DMS153 treated with DMSO at 0.1 percent for 48 hours (cell line): ENCODE measurements around the gene PRKG1.
"Not testable (repeated sequence)": the region's sequence is repeated elsewhere in the genome, so short reads cannot be mapped to it uniquely, and the experiment has no call there.

Source experiments
- DNase-seq: peaks from one replicate; lab custom pipeline; 2025; ENCODE audit not compliant: unreplicated experiment; lab: John Stamatoyannopoulos, UW

The PRKG1 gene

DNA sequence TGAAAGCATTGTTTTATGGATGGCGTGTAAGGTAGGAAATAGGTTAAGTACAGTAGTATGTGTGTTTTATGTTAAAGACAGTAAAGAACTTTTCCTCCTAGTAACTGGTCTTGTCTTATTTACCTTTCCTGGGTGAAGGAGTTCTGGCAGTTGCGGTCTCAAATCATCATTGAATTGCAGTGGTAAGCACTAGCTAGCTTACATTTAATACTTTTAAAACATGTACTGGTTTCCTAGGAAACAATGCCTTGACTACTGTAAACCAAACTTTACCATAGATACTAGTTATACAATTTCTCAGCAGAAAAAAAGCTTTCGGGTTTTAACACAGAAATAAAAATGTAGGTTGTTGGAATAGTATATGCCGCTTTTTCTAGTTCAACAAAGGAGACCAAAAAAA is 37.7 kb downstream of the PRKG1 start:
- no peak for DNase-seq

DNA sequence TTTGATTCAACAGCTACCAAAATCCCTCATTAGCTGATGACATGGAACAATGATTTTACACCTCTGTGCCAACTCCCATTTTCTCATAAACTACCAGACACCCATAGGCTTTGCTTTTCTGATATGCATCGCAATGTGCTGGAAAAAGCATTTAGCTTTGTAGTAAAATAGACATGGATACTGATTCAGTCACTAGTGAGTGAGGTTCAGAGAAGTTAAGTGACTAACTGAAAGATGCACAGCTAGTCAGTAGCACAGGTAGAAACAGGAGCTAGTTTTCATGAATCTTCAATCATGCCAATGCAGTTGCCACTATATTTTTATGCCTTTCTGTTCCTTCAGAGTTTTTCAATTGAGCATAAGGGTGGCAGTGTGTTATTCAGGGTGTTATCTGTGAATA is 38.7 kb downstream of the PRKG1 start:
- DNase-seq, result no peak

DNA sequence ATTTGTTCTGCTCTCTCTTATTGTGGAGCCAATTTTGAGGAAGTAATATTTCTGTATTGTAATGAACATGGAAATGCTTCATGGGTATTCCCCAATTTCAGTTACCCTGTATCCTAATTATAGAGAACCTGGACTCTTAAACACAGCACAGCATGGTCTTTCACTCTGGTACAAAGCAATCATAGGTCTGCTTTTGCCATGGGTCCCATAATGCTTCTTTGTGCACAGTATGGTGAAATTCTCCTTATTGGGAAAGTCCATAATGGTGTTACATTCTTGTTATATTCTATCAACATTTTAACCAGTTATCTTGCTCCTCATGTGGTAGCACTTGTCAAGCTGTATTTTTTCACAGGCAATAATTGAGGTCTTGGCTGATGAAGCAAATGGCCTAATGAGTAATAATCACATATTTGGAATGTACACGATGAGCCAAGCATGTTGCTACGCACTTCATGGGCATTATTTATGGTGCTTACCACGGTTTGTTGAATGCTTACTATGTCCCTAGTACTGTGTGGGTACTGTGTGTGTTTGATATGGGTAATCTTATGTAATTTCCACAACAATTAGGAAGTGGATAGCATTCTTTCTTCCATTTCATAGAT is 42.9 kb downstream of the PRKG1 start:
- no peak for DNase-seq

DNA sequence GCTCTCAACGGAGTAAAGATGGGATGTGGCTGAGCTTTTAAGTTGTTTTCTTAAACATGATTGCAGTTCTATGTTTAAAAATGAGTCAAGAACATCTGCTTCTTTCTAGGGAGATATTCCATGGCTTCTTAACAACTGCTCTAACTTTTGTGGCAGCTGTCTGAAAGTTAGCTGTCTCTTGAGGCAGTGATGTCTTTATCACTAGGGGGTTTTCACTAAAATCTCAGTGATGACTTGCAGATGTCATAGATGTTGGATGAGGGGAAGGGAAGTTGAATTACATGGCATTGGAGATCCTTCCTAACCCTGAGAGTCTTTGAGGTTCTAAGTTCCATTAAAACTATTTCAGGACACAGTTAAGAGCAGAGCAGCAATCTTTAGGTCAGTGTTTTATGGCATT is 43.5 kb downstream of the PRKG1 start:
- DNase-seq, result no peak

DNA sequence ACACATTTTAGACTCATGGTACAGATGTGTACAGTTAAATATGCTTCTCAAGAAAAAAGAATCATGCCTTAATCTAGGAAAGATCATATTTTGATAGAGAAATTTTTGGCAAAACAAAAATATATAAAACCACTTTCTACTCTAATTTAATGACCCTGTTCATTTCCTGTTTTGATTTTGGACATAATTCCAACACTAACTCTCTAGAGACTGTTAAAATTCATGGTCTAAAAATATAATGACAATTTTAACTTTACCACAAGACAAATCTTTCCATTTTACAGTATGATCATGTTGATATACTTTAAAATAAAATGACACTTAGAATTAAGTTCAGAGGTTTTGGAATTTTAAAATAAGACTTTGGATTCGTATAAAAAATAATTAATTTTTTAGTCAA is 45.2 kb downstream of the PRKG1 start:
- no peak for DNase-seq

DNA sequence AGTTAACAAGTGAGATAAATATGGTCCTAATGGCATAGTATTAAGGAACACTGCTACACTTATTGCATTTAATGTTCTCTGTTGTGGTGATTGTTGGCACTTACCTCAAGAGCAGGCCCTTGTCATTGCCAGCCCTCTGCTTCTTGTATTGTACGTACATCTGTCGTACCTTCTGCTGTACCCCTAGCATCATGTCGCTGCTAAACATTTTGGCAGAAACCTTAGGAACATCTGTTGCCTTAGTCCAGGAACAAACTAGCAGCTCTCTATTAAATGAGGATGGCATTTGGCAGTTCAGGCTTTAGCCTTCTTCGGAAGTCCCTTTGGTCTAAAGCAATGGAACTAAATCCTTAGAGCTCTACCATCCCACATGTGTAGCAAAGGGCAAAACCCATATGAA is 47.6 kb downstream of the PRKG1 start:
- no peak for DNase-seq

DNA sequence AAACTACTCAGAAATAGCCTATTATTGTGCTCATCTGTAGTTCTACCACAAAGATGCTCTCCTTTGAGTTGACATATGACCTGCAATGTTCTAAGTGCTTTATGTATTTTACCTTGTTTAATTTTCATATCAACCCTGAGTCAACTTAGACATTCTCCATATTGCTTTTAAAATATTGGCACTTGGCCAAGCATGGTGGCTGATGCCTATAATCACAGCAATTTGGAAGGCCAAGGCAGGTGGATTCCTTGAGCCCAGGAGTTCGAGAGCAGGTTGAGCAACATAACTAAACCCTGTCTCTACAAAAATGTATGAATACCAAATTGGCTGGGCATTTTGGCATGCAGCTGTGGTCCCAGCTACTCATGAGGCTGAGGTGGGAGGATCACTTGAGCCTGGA is 50.6 kb downstream of the PRKG1 start:
- DNase-seq, result no peak

DNA sequence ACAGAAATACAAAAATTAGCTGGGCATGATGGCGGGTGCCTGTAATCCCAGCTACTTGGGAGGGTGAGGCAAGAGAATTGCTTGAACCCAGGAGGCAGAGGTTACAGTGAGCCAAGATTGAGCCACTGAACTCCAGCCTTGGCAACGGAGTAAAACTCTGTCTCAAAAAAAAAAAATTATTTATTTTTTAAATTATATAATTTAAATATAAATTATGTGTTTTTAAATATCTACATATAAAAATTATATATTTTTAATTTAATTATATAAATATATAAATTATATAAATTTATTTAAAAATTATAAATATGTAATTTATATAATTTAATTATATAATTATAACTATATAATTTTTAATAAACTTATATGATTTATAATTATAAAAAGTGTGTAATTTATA is 51.2 kb downstream of the PRKG1 start:
- no peak for DNase-seq

DNA sequence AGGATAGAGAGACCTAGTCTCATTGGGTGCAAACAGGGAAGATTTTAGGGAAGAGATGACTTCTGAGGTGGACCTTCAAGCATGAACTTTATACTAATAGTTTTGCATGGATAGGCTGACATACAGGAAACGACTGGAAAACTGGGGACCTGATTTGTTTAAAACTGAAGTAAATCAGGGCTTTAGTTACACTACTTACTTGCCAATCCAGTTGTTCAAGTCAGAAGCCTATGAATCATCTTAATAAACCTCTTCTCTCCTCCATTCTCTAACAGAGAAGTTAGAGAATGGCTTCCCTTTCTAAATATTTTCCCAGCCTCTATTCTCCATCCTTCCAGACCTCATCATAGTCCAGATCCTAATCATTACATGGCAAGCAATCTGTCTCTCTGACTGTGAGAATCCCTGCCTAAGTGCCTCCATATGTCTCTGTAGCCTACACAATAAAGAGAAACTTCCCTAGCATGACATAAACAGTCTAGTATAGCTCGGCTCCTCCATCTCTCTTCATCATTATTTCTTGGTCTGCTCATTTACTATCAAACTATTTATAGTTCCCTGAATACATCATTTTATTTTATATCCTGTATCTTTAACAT is 55.8 kb downstream of the PRKG1 start:
- DNase-seq, result no peak

DNA sequence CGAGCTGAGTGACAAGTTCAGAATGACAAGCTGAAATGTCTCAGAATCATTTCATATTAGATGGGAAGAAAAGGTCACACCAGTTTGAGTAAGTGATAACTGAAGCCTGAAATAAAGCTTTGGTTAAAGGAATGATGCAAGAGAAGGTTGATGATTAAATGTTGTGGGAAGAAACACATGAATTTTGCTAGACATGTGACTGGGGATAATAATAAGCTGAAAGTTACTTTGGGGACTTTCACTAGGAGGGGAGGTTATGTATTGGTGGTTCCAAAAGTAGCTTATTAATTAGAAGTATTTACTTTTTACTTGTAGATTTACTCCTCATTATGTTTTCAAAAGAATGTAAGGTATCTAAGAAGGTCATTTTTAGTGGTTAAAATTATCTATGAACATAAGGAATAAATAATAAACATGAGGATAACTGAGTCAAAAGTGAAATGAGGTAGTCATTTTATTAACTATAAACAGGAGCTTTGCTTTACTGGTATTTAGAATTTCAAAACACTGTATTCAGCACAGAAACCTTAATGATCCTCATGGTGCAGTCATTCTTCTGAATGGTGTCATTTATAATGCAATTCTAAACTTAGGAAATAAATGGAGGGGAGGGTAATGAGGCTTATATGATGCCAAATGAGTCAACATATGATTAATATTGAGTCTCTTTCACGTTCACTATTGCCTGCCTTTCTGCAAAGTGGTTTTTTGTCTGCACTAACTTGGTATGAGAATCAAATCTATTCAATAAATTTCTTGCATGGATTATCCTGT is 63.7 kb downstream of the PRKG1 start:
- no peak for DNase-seq

DNA sequence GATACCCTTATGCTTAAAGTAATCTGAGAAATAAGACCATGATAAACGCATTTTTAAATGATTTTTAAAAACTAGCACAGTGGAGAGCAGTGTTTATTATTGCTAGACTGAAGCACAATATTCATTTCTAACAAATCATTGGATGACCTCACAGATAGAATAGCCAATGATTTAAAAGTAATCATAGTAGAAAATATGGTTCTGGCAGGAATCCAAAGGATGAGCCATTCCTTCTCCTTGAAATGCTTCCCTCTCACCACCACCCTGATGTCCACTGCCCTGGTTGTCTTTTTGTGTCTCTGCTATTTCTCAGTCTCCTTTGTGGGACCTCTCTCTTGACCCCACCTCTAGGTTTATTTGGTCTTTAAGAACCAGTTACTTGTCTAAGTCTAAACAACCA is 64.9 kb downstream of the PRKG1 start:
- DNase-seq, result no peak

DNA sequence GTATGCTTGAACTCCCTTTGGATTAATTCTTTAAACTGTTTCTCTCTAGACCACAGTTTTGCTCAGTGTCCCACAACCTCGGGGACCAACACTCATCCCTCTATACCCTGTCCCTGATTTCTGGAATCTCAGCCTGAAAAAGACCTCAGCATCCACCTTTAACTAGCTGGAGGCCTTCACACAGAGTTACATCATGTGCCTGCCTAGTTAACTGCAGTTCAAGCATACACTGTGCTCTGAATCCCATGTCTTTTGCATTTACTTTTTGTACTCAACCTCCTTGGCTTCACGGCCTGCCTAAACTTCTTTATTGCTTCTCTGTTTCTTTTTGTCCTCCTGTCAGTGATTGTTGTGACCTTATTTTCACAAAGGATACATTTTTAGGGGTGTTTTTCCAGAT is 66.7 kb downstream of the PRKG1 start:
- no peak for DNase-seq

DNA sequence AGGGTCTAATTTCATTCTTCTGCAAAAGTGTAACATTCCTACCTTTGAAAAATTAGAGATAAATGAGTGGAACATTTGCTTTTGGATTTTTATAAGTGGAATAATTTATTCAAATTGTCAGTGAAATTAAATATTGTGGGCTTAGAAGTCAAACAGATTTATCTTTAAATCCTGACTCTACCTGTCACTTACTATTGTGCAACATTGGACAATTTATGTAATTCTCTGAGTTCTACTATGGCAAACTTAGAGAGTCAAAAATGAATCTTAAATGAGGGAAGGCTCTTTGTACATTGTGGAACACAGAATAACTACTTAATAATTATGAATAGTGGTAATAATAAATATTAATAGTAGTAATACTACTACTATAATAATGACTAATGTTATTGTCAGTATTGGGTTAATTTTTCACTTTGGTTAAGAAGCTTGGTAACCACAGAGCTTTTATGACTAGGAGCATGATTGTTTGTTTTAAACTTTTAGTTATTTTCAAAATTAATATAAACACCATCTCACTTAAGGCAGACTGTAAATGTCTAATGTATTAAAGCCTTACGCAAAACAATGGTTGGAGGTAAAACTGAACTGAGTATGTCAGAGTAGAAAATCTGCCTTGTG is 70.0 kb downstream of the PRKG1 start:
- DNase-seq, result no peak

DNA sequence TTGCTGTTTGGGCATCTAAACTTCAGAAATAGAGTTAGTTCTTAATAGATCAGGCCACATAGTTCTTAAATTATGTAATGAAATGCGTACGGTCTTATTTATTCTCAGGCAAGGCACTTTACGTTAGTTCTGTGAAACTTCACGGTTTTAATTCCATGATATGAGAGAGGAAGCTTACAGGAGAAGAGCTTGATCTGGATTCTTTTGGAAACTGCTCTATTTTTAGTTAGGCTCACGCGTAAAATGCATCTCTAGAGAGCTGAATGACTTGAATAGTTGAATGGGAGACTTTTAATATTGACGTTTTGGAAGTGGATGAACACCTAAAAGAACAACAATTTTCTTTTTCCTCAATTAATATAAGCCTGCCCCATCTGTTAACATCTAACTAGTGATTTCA is 71.1 kb downstream of the PRKG1 start:
- no peak for DNase-seq

DNA sequence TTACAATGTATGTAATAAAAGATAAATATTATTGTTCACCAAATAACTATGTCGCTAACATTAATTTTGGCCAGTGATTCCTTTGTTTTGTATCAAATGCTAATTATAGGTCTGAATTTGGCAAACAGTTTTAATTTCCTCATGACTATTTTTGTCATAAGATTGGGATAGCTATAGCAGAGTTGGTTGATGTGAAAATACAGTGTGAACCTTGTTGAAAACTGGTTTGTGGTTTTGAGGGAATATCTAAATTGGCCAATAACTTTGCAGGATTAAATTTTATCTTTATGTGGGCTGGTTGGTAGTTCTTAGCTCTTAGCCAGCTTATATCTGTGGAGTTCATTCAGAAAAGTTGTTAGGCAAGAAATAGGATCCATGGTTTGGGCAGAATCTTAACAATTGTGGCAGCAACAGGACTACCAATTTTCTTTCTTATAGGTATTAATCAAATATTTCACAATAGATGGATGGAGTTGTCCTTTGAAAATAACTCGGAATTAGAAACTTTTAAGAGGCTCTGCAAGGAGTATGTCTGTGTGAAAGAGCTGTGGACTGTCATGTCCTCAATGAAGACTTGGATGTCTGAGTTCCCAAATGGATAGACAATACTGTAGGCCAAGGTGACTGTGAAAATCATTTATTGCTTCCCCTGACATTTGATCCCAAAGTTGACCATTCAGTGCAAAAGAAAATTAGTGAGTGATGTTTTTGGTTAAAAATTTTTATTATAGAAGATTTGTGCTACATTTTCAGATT is 73.5 kb downstream of the PRKG1 start:
- DNase-seq, result no peak

DNA sequence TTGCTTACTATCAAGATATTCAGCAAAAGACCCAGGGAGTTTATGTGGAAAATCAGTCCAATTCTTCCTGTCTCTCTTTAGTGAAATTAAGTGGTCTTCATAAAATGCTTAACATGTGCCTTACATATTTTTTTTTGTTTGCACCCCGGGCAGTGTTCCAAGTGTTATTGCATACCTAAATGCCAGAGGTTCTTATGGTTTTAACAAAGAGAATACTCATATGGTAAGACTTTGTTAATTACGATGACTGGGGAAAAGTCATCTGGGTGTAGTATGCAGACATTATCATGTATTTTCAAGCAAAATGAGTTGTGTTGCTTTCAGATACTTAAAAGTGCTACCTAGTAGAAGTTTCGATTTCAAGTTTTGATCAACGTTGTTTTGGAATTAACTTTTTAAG is 82.6 kb downstream of the PRKG1 start:
- no peak for DNase-seq

DNA sequence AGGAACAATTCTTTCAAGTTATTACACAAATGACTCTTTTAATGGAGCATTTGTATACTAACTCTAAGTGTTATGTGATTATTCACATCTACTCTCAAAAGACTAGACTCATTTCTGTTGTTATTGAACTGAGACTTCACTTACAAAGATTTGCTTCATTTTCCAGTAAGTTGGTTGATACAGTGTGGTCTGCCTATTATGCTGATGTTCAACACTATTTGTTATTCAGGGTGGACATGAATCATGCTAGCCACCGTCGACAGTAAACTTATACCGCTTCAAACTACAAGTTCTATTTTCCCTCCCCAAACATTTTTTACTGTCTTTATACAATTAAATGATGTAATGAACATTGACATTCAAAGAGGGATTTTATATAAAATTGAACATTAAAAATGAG is 84.5 kb downstream of the PRKG1 start:
- no peak for DNase-seq

DNA sequence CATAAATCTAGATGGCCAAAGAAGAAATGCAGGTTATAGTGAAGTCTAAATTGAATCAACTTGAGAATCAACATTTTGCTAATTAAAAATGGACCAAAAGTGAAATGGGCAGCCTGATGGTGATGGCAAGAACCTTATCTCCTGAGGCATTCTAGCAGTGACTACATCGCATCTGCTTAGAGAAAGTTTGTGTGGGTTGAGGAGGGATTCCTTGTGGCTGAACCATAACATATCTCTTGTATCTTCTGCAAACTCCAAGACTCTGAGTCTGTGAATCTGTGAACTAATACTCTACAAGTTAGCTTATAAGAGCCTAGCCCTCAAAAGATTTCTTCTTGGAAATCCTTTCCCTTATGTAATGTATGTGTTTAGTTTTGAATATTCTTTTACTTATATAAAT is 85.6 kb downstream of the PRKG1 start:
- DNase-seq, result no peak

DNA sequence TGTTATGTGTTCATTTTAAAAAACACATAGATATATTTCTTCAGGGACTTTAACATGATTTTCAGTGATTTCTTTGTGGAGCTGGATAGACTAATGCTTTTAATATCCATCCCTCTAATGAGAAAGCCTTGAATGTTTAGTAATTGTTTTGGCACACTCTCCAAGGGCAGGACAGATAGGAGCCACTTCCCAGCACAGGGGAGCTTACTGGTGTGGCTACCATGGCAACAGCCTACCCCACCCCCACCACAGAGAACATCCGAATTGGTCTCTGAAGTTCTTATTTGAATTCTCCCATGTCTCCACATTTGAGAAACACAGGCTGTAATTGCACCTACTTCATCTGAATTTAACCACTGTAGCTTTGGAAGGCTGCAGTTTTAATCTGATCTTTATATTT is 87.7 kb downstream of the PRKG1 start:
- DNase-seq, result no peak

DNA sequence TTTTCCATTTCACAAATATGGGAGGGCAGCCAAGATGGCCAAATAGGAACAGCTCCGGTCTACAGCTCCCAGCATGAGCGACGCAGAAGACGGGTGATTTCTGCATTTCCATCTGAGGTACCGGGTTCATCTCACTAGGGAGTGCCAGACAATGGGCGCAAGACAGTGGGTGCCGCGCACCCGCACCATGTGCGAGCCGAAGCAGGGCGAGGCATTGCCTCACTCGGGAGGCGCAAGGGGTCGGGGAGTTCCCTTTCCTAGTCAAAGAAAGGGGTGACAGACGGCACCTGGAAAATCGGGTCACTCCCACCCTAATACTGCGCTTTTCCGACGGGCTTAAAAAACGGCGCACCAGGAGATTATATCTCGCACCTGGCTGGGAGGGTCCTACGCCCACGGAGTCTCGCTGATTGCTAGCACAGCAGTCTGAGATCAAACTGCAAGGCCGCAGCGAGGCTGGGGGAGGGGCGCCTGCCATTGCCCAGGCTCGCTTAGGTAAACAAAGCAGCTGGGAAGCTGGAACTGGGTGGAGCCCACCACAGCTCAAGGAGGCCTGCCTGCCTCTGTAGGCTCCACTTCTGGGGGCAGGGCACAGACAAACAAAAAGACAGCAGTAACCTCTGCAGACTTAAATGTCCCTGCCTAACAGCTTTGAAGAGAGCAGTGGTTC is 89.2 kb downstream of the PRKG1 start:
- not testable (repeated sequence) for DNase-seq
